OCI-LY7 (cell line): Measurements from ENCODE around the gene GLS.

Experiments used
- CTCF ChIP-seq: fragments of 200-600 bp; sonication (generic); conservative IDR thresholded peaks from 2 replicates; pipeline ENCODE4 v1.5.1; 2014; ENCODE audit warnings: mild to moderate bottlenecking, antibody characterized with exemption, low read length, moderate library complexity, mixed read lengths
- EZH2phosphoT487 ChIP-seq: fragments of 200-600 bp; sonication (generic); IDR thresholded peaks from 2 replicates; pipeline ENCODE4 v1.6.1; 2018; ENCODE audit warnings: low read depth, borderline replicate concordance, mild to moderate bottlenecking, mixed run types, antibody characterized with exemption, low read length, moderate library complexity, mixed read lengths

- no peak for TF ChIP-seq CTCF
- no peak for TF ChIP-seq EZH2phosphoT487
Measured at GRCh38 chr2:190981333-190981732, 100.7 kb downstream of the GLS start.
